Measurements from ENCODE around the gene TSC22D1.
"Not testable (repeated sequence)": the region's sequence is repeated elsewhere in the genome, so short reads cannot be mapped to it uniquely, and the experiment has no call there.

The TSC22D1 gene

GRCh38 chr13:44458313-44458975 lies 117.7 kb downstream of the TSC22D1 start:
- no peak overlapping the region for H3K4me3 ChIP-seq (ENCODE audit: low read length)
- no peak for TF ChIP-seq CTCF (conservative IDR thresholded peaks at IDR 0.05; ENCODE audit: low read depth, low read length)
- no peak for DNase-seq (ENCODE audit: low read depth)

GRCh38 chr13:44456212-44456611 lies 119.9 kb downstream of the TSC22D1 start:
- not testable (repeated sequence) for DNase-seq (ENCODE audit: low read depth)

DNA sequence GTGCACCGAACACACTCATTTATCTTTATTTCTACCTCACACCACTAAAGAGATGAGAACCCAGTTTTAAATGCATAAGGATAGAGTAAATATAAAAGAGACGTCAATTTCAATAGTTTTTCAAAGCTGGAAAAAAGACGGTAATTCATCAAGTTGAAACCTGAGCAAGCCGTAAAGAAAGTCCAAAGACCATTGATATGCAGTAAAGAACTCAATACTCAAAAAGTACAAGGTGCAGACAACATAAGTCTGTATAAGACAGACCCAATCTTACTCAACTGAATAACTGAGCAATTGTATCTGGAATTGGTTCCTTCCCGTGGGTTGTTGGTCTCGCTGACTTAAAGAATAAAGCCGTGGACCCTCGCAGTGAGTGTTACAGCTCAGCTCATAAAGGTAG lies 120.4 kb downstream of the TSC22D1 start:
- no peak for DNase-seq (ENCODE audit: low read depth)
- H3K4me3 ChIP-seq (ENCODE audit: low read length), result no peak overlapping the region
- no peak for TF ChIP-seq CTCF (conservative IDR thresholded peaks at IDR 0.05; ENCODE audit: low read depth, low read length)

More at GRCh38 chr13:44456212-44456611, 119.9 kb downstream of the TSC22D1 start:
- H3K4me3 ChIP-seq (ENCODE audit: low read length), result not testable (repeated sequence)

GRCh38 chr13:44453881-44454280 lies 122.2 kb downstream of the TSC22D1 start:
- no peak overlapping the region for H3K4me3 ChIP-seq (ENCODE audit: low read length)
- no peak for DNase-seq (ENCODE audit: low read depth)
- no peak for TF ChIP-seq CTCF (conservative IDR thresholded peaks at IDR 0.05; ENCODE audit: low read depth, low read length)

GRCh38 chr13:44453069-44453468 lies 123.1 kb downstream of the TSC22D1 start:
- no peak for DNase-seq (ENCODE audit: low read depth)
- no peak overlapping the region for H3K4me3 ChIP-seq (ENCODE audit: low read length)
- no peak for TF ChIP-seq CTCF (conservative IDR thresholded peaks at IDR 0.05; ENCODE audit: low read depth, low read length)

DNA sequence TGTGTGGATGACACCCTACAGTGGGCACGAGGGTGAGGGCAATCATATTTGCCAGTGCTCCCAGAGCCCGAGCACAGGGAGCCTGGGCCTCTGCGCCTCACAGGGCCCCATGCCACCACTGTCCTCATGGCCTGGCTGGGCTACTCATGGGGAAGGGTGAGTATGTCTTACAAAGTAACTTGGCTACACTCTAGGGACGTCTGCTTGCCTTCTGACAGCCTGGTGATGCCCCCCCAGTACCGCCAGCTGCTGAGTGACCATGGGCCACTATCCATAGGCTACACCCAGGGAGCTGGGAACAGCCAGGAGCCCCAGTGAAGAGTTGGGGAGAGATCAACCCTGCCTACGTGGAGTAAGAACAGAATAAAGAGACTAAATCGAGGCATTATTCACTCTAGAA lies 123.7 kb downstream of the TSC22D1 start:
- no peak for DNase-seq (ENCODE audit: low read depth)
- no peak for TF ChIP-seq CTCF (conservative IDR thresholded peaks at IDR 0.05; ENCODE audit: low read depth, low read length)
- no peak overlapping the region for H3K4me3 ChIP-seq (ENCODE audit: low read length)

DNA sequence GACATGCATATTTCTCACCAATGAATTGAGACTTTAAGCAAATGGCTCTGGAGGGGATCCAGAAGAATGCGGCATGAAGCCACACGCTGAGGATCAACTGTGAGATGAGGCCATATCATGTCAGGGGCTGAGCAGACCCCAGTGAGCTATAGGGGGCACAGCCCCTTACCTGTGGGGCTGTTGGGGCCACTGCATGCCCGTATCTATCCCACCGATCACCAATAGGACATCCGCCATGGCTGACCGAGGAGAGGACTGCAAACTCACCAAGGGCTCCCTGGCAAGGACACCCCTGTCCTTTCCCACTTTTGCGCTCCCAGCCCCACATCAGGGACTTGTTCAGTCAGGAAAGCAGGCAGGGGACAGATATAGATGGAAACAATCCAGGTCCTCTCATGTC lies 124.5 kb downstream of the TSC22D1 start:
- H3K4me3 ChIP-seq (ENCODE audit: low read length), result no peak overlapping the region
- TF ChIP-seq CTCF (conservative IDR thresholded peaks at IDR 0.05; ENCODE audit: low read depth, low read length), result no peak
- no peak for DNase-seq (ENCODE audit: low read depth)

All from retinal pigment epithelial cell (primary cell).